Stimulated activated effector memory CD8-positive, alpha-beta T cell treated with anti-CD3 and anti-CD28 coated beads, Interleukin-12 subunit alpha, Interleukin-12 subunit beta, amount 100 ng/mL, for 72 hours (primary cell): ENCODE results near the gene SEMA3B.
A peak's percentile ranks its signal among the peaks of the same experiment; 100 is the strongest.

ENCODE experiments used
- ATAC-seq: fragments of 150-1000 bp; cut with Tn5 transposase; 2 replicates; pipeline ENCODE4 v1.10.0; 2021
- DNase-seq, 2 donors: peaks; one replicate each; pipeline ENCODE4 v3.0.0; 2021 to 2022; ENCODE audit warnings: low spot score in 2 of 2
- H3K27ac Mint-ChIP-seq: one replicate; pipeline ENCODE4 v1.8.0; 2022; ENCODE audit warnings: mild to moderate bottlenecking, mixed read lengths
- H3K36me3 Mint-ChIP-seq: one replicate; pipeline ENCODE4 v1.8.0; 2022; ENCODE audit warnings: mild to moderate bottlenecking, mixed read lengths
- H3K4me1 Mint-ChIP-seq: one replicate; pipeline ENCODE4 v1.8.0; 2022; ENCODE audit warnings: mixed read lengths
- H3K4me3 Mint-ChIP-seq: one replicate; pipeline ENCODE4 v1.8.0; 2022; ENCODE audit warnings: mild to moderate bottlenecking, mixed read lengths
- H3K9me3 Mint-ChIP-seq: one replicate; pipeline ENCODE4 v1.8.0; 2022; ENCODE audit warnings: mixed read lengths

Gene SEMA3B

DNA sequence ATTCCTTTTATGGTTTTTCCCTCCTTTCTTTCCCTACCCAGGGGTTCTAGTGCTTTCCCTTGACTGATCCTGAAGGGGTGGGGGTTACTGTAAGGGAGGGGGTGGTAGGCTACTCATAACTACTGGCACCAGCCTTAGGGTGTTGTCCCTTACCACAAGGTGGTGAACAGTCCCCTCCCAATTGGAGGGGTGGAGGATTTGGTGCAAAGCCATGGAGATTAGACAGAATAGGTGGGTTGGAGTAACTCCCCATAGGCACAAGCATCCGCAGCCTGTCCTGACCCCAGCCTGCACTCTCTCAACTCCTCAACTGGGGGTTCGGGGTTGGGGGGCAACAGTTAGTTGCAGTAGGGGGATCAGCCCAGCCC, 56.1 kb downstream of the SEMA3B start:
- H3K4me3 Mint-ChIP-seq = no peak overlapping the region
- peaks cover 46% of the 10 kb centered on the region for H3K36me3 Mint-ChIP-seq
- H3K4me1 Mint-ChIP-seq = peaks cover 37% of the 10 kb centered on the region
- DNase-seq (no peak), ATAC-seq (no peak)
- peak overlapping the region; percentile 91 for H3K27ac Mint-ChIP-seq
- no peaks in the 10 kb centered on the region for H3K9me3 Mint-ChIP-seq

DNA sequence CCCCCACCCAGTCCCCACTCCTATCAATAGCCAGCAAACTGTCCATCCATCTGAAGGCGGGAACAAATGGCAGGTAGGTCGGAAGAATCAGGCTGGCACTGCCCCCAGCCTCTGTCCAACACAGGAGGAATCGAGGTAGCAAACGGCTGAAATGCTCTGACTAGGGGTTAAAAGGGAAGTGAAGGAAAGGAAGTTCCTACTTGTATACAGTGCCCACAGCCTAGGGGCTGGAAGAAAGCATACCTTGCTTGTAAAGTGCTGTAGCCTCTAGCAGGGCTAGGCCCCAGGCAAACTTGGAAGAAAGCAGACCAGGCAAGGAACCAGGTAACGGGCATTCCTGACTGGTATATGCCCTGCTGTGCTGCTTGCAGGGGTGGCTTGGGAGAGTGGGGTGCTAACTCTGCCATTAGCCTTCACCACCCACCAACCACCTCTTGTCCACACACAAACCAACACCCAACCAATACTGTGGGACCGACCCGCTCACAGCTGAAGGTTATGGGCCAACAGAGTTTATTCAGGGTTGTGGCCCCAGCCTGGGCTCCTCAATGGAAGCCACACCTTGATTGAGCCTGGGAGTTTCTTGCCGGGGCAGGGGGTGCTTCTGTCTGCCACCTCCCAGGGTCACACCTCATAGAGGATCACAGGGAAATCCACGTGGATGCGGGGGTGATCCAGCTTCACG, 56.7 kb downstream of the SEMA3B start:
- H3K9me3 Mint-ChIP-seq = no peaks in the 10 kb centered on the region

DNA sequence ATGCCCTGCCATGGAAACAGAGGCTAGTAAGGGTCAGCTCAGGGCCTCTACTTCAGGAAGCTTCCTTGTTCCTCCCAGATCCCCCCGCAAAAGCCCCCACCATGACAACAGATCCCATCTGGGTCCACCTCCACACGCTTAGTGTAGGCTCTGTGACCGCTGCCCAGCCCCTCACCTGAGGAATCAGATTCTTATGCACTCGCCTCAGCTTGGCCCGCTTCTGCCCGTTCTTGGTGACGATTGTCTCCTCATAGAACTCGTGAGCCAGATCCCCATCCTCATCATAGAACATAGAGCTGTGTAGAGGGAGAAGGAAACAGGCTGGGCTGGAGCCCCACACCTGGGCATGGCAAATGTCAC, 57.2 kb downstream of the SEMA3B start:
- H3K9me3 Mint-ChIP-seq = no peaks in the 10 kb centered on the region
- H3K27ac Mint-ChIP-seq = no peak overlapping the region
- no peak for DNase-seq
- no peak for ATAC-seq
- H3K4me3 Mint-ChIP-seq = peak overlapping the region; percentile 80
- H3K36me3 Mint-ChIP-seq = peaks cover 57% of the 10 kb centered on the region
- H3K4me1 Mint-ChIP-seq = peaks cover 30% of the 10 kb centered on the region

More for the DNA sequence above, 56.7 kb downstream of the SEMA3B start:
- Mint-ChIP-seq H3K36me3 (peaks cover 52% of the 10 kb centered on the region), H3K4me3 (no peak overlapping the region), H3K27ac (peak overlapping the region; percentile 91), H3K4me1 (peaks cover 31% of the 10 kb centered on the region)
- ATAC-seq (no peak), DNase-seq (no peak)

DNA sequence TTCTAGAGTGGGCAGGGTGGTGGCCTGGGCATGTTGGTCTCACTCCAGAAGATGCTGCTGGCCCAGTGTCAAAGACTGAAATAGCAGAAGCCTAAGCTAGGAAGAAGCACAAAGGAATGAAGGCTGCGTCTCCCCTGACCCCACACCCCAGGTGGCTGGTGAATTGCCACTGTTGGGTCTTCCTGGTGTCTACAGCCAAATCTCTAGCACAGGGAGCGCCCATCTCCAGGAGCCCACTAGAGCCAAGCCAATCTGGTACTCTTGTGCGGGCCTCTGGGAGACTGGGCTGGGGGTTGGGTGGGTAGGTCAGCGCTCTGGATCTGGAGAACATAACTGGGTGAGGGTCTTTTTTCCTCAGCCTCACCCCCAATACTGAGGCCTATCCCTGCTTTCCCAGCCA, 58.2 kb downstream of the SEMA3B start:
- peaks cover 30% of the 10 kb centered on the region for H3K4me1 Mint-ChIP-seq
- peak overlapping the region; percentile 80 for H3K4me3 Mint-ChIP-seq
- DNase-seq (no peak), ATAC-seq (no peak)
- H3K36me3 Mint-ChIP-seq = peaks cover 67% of the 10 kb centered on the region
- H3K9me3 Mint-ChIP-seq = no peaks in the 10 kb centered on the region
- peak overlapping the region; percentile 88 for H3K27ac Mint-ChIP-seq
